ENCODE results near the gene ZNF860.

The ZNF860 gene

GRCh38 chr3:31981206-31982181 lies at the start of gene ZNF860, which contains the start of gene OSBPL10:
Gene ZNF860 (plus strand): TSS chr3:31981750. CDS start chr3:31989080, 7,330 bp downstream.
Gene OSBPL10 (minus strand): TSS chr3:31981262. CDS start chr3:31981179, 83 bp downstream.
- DNase-seq = peak; percentile 12

GRCh38 chr3:31932990-31933389 lies 48.6 kb upstream of the ZNF860 start:
- DNase-seq = no peak

- no peak for DNase-seq
Observed at GRCh38 chr3:31934018-31934417, 47.5 kb upstream of the ZNF860 start.

GRCh38 chr3:31934866-31935265 lies 46.7 kb upstream of the ZNF860 start:
- no peak for DNase-seq

GRCh38 chr3:31936420-31937060 lies 45.0 kb upstream of the ZNF860 start:
- DNase-seq = no peak

GRCh38 chr3:31937225-31937624 lies 44.3 kb upstream of the ZNF860 start:
- DNase-seq = no peak

GRCh38 chr3:31942446-31942845 lies 39.1 kb upstream of the ZNF860 start:
- DNase-seq = no peak

- DNase-seq = no peak
Observed at GRCh38 chr3:31943041-31943440, 38.5 kb upstream of the ZNF860 start.

- no peak for DNase-seq
Observed at GRCh38 chr3:31945738-31946052, 35.9 kb upstream of the ZNF860 start.

GRCh38 chr3:31946484-31947081 lies 35.0 kb upstream of the ZNF860 start:
- no peak for DNase-seq

GRCh38 chr3:31947162-31947561 lies 34.4 kb upstream of the ZNF860 start:
- no peak for DNase-seq

GRCh38 chr3:31947671-31948091 lies 33.9 kb upstream of the ZNF860 start:
- no peak for DNase-seq

GRCh38 chr3:31948280-31948679 lies 33.3 kb upstream of the ZNF860 start:
- DNase-seq = no peak

- DNase-seq = no peak
Observed at GRCh38 chr3:31952205-31952604, 29.3 kb upstream of the ZNF860 start.

- no peak for DNase-seq
Observed at GRCh38 chr3:31953091-31953490, 28.5 kb upstream of the ZNF860 start.

- no peak for DNase-seq
Observed at GRCh38 chr3:31953636-31954035, 27.9 kb upstream of the ZNF860 start.

GRCh38 chr3:31955581-31955980 lies 26.0 kb upstream of the ZNF860 start:
- DNase-seq = no peak

GRCh38 chr3:31957106-31957505 lies 24.4 kb upstream of the ZNF860 start:
- no peak for DNase-seq

GRCh38 chr3:31958701-31959152 lies 22.8 kb upstream of the ZNF860 start:
- DNase-seq = no peak

- no peak for DNase-seq
Observed at GRCh38 chr3:31959251-31959650, 22.3 kb upstream of the ZNF860 start.

GRCh38 chr3:31959951-31960792 lies 21.4 kb upstream of the ZNF860 start:
- no peak for DNase-seq

GRCh38 chr3:31960793-31961431 lies 20.6 kb upstream of the ZNF860 start:
- no peak for DNase-seq

Measured in CD4-positive, alpha-beta T cell treated with Interleukin-6 for 4 hours (primary cell).